GM18870 (cell line): ENCODE results near the gene CEACAM16.
"Not testable (repeated sequence)": the region's sequence is repeated elsewhere in the genome, so short reads cannot be mapped to it uniquely, and the experiment has no call there.

ENCODE experiments used
- ATAC-seq: cut with Tn5 transposase; IDR thresholded peaks from one replicate; pipeline ENCODE4 v1.9.1; 2021; ENCODE audit warnings: moderate library complexity; ENCODE audit not compliant: unreplicated experiment

The CEACAM16 gene

GRCh38 chr19:44703336-44704078 lies 4.6 kb downstream of the CEACAM16 start:
- no peak for ATAC-seq

DNA sequence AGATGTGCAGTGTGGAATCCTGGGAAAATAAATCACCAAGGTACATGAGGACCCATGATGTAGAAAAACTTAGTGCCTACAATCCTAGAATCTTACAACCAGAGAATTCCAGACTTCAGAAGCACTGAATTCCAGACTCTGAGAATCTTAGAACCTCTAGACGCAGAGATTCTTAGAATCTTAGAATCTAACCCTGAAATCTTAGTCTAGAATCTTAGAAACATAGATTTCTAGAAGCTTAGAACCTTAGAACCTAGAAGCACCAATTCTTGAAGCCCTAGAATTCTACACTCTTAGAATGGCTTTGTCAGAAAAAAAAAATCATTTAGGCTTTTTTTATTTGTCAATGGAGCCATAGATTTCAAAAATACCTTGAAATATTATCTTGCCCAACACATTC lies 6.0 kb downstream of the CEACAM16 start:
- ATAC-seq: no peak

DNA sequence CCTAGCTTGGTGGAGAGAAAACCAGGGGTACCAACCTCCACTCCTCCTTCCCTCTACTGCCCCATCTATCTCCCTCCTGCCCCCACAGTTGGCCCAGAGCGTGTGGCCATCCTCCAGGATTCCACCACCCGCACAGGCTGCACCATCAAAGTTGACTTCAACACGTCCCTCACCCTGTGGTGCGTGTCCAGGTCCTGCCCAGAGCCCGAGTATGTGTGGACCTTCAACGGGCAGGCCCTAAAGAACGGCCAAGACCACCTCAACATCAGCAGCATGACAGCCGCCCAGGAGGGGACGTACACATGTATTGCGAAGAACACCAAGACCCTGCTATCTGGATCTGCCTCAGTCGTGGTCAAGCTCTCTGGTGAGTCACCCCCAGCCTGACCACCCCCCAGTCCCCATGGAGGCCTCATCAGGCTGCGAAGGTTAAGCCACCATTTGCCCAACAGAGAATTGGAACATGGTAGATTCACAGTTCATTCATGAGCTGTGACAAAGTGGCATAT lies 6.6 kb downstream of the CEACAM16 start:
- no peak for ATAC-seq

- ATAC-seq: no peak
Observed at GRCh38 chr19:44706506-44707236, 7.7 kb downstream of the CEACAM16 start.

- ATAC-seq: no peak
Observed at GRCh38 chr19:44707794-44708193, 8.8 kb downstream of the CEACAM16 start.

GRCh38 chr19:44708940-44709339 lies 10.0 kb downstream of the CEACAM16 start:
- no peak for ATAC-seq

- not testable (repeated sequence) for ATAC-seq
Observed at GRCh38 chr19:44709434-44710266, 10.7 kb downstream of the CEACAM16 start.

DNA sequence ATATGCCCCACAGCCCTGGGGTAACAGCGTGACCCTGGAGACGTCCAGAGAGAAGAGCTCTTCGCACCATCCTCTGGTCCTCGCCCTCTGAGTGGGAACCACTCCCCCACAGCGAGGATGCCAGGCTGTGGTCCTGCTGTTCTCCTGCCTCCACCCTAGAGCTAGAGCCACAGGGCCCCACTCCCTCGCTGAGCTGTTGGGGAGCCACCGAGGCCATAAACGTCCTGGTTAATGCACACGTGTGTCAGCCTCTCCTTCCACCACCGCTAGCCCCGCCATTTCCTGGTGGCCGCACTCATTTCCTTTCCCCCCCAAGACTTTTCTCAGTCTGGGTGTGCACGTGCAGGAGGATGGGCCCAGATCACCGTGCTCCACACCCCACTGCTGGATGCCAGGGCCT lies 11.5 kb downstream of the CEACAM16 start:
- no peak for ATAC-seq

DNA sequence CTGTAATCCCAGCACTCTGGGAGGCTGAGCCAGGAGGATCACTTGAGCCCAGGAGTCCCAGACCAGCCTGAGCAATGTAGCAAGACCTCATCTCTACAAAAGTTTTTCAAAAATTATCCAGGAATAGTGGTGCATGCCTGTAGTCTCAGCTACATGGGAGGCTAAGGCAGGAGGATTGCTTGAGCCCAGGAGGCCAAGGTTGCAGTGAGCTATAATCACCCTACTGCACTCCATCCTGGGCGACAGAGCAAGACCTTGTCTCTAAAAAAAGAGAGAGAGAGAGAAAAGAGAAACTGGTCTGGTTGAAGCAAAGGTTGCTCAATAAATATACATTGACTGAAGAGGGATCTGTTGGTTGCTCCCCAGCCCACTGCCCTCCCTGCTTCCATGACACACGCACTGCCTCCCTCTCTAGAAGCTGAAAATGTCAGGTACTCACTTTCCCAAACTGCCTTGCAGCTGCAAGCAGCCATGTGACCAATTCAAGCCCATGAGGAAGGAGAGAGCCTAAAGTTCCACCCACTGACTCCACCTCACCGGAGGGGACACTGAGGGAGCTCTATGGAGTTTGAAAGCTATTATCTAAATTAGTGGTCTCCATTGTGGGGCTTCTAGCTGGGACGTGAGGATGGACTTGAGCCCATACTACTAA lies 14.0 kb downstream of the CEACAM16 start:
- ATAC-seq: no peak

DNA sequence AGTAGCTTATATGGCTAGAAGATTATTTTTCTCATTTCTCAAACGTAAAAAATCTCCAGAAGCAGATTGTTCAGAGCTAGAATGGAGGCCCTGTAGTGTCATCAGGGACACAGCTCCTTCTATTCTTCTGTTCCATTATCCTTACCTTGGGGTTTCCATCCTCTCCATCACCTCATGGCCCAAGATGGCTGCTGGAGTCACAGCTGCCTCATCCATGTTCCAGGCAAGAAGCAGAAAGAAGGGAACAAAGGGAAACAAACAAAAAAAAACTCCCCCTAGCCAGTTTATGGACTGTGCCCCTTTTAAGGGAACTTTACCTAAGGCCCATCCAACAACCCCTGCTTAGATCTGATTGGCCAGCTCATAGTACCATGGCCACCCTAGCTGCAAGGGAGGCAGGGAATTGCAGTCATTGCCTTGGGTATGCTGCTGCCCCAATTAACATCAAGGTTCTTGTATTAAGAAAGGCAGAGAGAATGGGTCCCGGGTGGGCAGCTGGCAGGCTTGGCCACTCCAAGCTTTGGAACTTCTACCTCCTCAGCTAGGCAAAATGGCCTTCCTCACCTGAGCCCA lies 15.7 kb downstream of the CEACAM16 start:
- no peak for ATAC-seq

DNA sequence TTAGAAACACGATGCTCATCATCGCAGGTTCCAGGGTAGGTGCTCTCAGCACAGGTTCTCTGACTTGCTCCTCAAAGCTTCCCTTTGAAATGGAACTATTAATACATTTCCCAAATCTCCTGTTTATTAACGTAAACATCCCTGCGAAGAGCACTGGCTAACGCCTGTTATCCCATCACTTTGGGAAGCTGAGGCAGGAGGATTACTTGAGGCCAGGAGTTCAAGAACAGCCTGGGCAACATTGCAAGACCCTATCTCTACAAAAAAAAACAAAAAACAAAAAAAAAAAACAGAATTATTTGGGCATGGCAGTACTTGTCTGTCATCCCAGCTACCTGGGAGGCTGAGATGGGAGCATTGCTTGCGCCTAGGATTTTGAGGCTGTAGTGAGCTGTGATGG lies 18.7 kb downstream of the CEACAM16 start:
- no peak for ATAC-seq

GRCh38 chr19:44718441-44719261 lies 19.7 kb downstream of the CEACAM16 start:
- no peak for ATAC-seq

DNA sequence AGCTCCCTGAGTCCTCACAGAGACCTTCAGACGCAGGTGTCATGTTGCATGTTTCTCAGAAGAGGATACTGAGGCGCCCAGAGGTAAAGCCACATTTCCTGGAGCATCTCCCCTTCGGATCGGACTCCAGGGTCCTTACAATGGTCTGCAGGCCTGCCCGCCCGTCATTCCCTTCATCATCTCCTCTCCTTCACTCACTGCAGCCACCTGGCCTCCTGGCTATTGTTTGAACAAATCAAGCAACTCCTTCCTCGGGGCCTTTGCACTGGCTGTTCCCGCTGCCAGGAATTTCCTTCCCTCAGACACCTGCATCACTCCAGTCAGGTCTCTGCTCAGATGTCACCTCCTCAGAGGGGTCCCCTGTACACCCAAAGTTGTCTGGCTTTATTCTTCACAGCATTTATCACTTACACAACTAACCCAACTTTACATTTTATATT lies 20.3 kb downstream of the CEACAM16 start:
- ATAC-seq: no peak

DNA sequence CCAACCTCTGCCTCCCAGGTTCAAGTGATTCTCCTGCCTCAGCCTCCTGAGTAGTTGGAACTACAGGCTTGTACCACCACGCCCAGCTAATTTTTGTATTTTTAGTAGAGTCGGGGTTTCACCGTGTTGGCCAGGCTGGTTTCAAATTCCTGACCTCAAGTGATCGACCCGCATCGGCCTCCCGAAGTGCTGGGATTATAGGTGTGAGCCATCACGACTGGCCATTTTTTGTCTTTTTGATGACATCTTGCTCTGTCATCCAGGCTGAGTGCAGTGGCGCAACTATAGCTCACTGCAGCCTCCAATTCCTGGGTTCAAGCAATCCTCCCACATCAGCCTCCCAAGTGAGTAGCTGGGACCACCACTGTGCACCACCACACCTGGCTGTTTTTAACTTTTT lies 21.4 kb downstream of the CEACAM16 start:
- not testable (repeated sequence) for ATAC-seq

DNA sequence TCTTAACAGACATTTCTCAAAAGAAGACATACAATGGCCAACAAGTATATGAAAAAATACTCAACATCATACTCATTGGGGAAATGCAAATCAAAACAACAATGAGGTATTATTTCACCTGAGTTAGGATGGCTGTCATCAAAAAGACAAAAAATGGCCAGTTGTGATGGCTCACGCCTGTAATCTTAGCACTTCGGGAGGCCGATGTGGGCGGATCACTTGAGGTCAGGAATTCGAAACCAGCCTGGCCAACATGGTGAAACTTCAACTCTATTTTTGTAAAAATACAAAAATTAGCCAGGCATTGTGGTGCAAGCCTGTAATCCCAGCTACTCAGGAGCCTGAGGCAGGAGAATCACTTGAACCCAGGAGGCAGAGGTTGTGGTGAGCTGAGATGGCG lies 22.0 kb downstream of the CEACAM16 start:
- no peak for ATAC-seq

GRCh38 chr19:44721369-44721768 lies 22.4 kb downstream of the CEACAM16 start:
- ATAC-seq: not testable (repeated sequence)

- ATAC-seq: no peak
Observed at GRCh38 chr19:44722131-44723121, 23.5 kb downstream of the CEACAM16 start.

GRCh38 chr19:44723299-44723951 lies 24.5 kb downstream of the CEACAM16 start:
- ATAC-seq: no peak
